ENCODE measurements around the gene IRGQ.

The IRGQ gene

GRCh38 chr19:43538922-43539321, 57.0 kb downstream of the IRGQ start:
- DNase-seq: no peak

- DNase-seq: no peak
Measured at GRCh38 chr19:43534816-43535761, 60.8 kb downstream of the IRGQ start.
